ENCODE measurements around the gene PPP1R15B.

PPP1R15B gene

GRCh38 chr1:204400882-204401510, 10.6 kb downstream of the PPP1R15B start:
- DNase-seq (ENCODE audit: low read depth in 3 of 3), result no peak

- no peak for DNase-seq (ENCODE audit: low read depth in 3 of 3)
Measured at GRCh38 chr1:204398197-204399125, 13.2 kb downstream of the PPP1R15B start.

GRCh38 chr1:204396015-204396583, 15.5 kb downstream of the PPP1R15B start:
- DNase-seq (ENCODE audit: low read depth in 3 of 3), result no peak

- no peak for DNase-seq (ENCODE audit: low read depth in 3 of 3)
Measured at GRCh38 chr1:204391629-204392028, 20.0 kb downstream of the PPP1R15B start.

GRCh38 chr1:204390751-204391466, 20.7 kb downstream of the PPP1R15B start:
- no peak for DNase-seq (ENCODE audit: low read depth in 3 of 3)

GRCh38 chr1:204385727-204386126, 25.9 kb downstream of the PPP1R15B start:
- no peak for DNase-seq (ENCODE audit: low read depth in 3 of 3)

GRCh38 chr1:204384636-204385352, 26.8 kb downstream of the PPP1R15B start:
- DNase-seq (ENCODE audit: low read depth in 3 of 3), result no peak

- DNase-seq (ENCODE audit: low read depth in 3 of 3), result no peak
Measured at GRCh38 chr1:204383163-204383904, 28.3 kb downstream of the PPP1R15B start.

- no peak for DNase-seq (ENCODE audit: low read depth in 3 of 3)
Measured at GRCh38 chr1:204382714-204383083, 28.9 kb downstream of the PPP1R15B start.

- DNase-seq (ENCODE audit: low read depth in 3 of 3), result no peak
Measured at GRCh38 chr1:204380293-204380831, 31.3 kb downstream of the PPP1R15B start.

- DNase-seq (ENCODE audit: low read depth in 3 of 3), result peak in 2 of 3 experiments; percentile 26 to 41
Measured at GRCh38 chr1:204377800-204378668, 33.6 kb downstream of the PPP1R15B start.

- no peak for DNase-seq (ENCODE audit: low read depth in 3 of 3)
Measured at GRCh38 chr1:204376919-204377799, 34.5 kb downstream of the PPP1R15B start.

- no peak for DNase-seq (ENCODE audit: low read depth in 3 of 3)
Measured at GRCh38 chr1:204376465-204376864, 35.2 kb downstream of the PPP1R15B start.

GRCh38 chr1:204373911-204374310, 37.7 kb downstream of the PPP1R15B start:
- DNase-seq (ENCODE audit: low read depth in 3 of 3), result no peak

- no peak for DNase-seq (ENCODE audit: low read depth in 3 of 3)
Measured at GRCh38 chr1:204370176-204370575, 41.4 kb downstream of the PPP1R15B start.

GRCh38 chr1:204368996-204369726, 42.5 kb downstream of the PPP1R15B start:
- no peak for DNase-seq (ENCODE audit: low read depth in 3 of 3)

GRCh38 chr1:204367956-204368355, 43.7 kb downstream of the PPP1R15B start:
- no peak for DNase-seq (ENCODE audit: low read depth in 3 of 3)
